Heart left ventricle (tissue), 16 donors: ENCODE data around the gene PLCB1. TPM values are rescaled to one million over a fixed set of nuclear protein-coding genes. Genes with fewer than 3 reads are reported as not detected.

Experiments used
- ATAC-seq, 4 donors: fragments of 200-7000 bp; cut with Tn5 transposase; one replicate each; pipeline ENCODE4 v1.9.1; 2020 to 2022; ENCODE audit warnings: moderate library complexity in 4 of 4, mild to moderate bottlenecking in 3 of 4, moderate number of reproducible peaks in 1 of 4
- DNase-seq, 5 donors: peaks; one replicate each; pipeline ENCODE4 v3.0.0-alpha.2; 2020
- H3K27ac ChIP-seq, 12 donors: fragments of 200-600 bp; sonication (generic) in 4 of 12; one replicate each; pipeline versions ENCODE4 v1.5.0 to v1.8.0; 2016 to 2022; ENCODE audit warnings: mild to moderate bottlenecking in 2 of 12
- H3K27me3 ChIP-seq, 9 donors: fragments of 200-600 bp; sonication (generic) in 2 of 9; one replicate each; pipeline versions ENCODE4 v1.5.1 to v1.8.0; 2016 to 2022; ENCODE audit warnings: mild to moderate bottlenecking in 3 of 9
- H3K36me3 ChIP-seq, 9 donors: fragments of 200-600 bp; sonication (generic) in 2 of 9; one replicate each; pipeline versions ENCODE4 v1.5.0 to v1.8.0; 2018 to 2022; ENCODE audit warnings: mild to moderate bottlenecking in 2 of 9
- H3K4me1 ChIP-seq, 12 donors: fragments of 200-600 bp; sonication (generic) in 4 of 12; one replicate each; pipeline versions ENCODE4 v1.5.0 to v1.8.0; 2016 to 2022; ENCODE audit warnings: mild to moderate bottlenecking in 3 of 12
- H3K4me3 ChIP-seq, 12 donors: fragments of 200-600 bp; sonication (generic) in 4 of 12; one replicate each; pipeline versions ENCODE4 v1.5.0 to v1.8.0; 2017 to 2022; ENCODE audit warnings: mild to moderate bottlenecking in 9 of 12, moderate library complexity in 4 of 12
- H3K9me3 ChIP-seq, 12 donors: fragments of 200-600 bp; sonication (generic) in 4 of 12; one replicate each; pipeline versions ENCODE4 v1.5.0 to v1.8.0; 2016 to 2022; ENCODE audit warnings: mild to moderate bottlenecking in 1 of 12
- CTCF ChIP-seq, 12 donors: fragments of 200-600 bp; sonication (generic) in 4 of 12; IDR thresholded peaks; one replicate each; pipeline versions ENCODE4 v1.5.0 to v1.8.0; 2018 to 2022; ENCODE audit warnings: antibody characterized with exemption in 12 of 12, mild to moderate bottlenecking in 5 of 12
- POLR2A ChIP-seq, 2 donors: fragments of 450-650 bp; IDR thresholded peaks; one replicate each; pipeline ENCODE4 v1.6.1; 2017; ENCODE audit warnings: antibody characterized with exemption in 2 of 2, mild to moderate bottlenecking in 2 of 2, moderate library complexity in 2 of 2
- WGBS, 4 donors: extraction: QIAGEN DNeasy Blood & Tissue Kit in 2 of 4; methylation state at CpG; one replicate each; pipeline versions ENCODE4 v1.1.5 to v1.1.7; 2013 to 2018; 5-methylcytosine and 5-hydroxymethylcytosine counted together
- intact Hi-C, 10 donors: fragments of 100-400 bp; cut with DNase I; formaldehyde crosslinking; loops; one replicate each; pipeline versions ENCODE4 v1.11.1 to v1.14.2; 2022
- polyA plus RNA-seq, 2 donors: library from polyadenylated mRNA; stranded (reverse); fragments of 200-250 nt; gene quantifications; one replicate each; pipeline ENCODE4 v1.2.3, GENCODE V29; 2013
- total RNA-seq, 9 donors: library from RNA; depleted of rRNA in 2 of 9; stranded (reverse); fragments of >200 nt in 2 of 9; fragmentation: NEBNext Ultra II Directional in 3 of 9; extraction: Animal tissue kit (Norgen Biotek cat#: 25700) in 3 of 9; gene quantifications; one replicate each; pipeline versions ENCODE4 v1.1.0 to v1.2.4, GENCODE V29; 2016 to 2023
- donor health status: ischemic (EF 13 %, LVEDD 7.1; RV severe dilation, severe dysfunction).
- donor health status: healthy with polysubstance abuse.
- donor health status: DM: no; HTN: yes; CAD: no.
- donor health status: DM: no; HTN: no; CAD: no.
- donor health status: ischemic (EF 25% LVEDD 6.9; RV normal size, moderate dysfunction).
- donor health status: ischemic (EF 25% LVEDD 5.7; RV mildly dilated, moderate dysfunction).
- donor health status: healthy.
- donor health status: DM: yes; HTN: yes; CAD: no.
- donor health status: ischemic (EF 35%, LVEDD 5.7; RV mildly dilated, moderate dysfunction).
- donor health status: nonischemic (EF 11% LVEDD 7.7; RV severe dilation, severe dysfunction).
- donor health status: DM: yes; HTN: yes; CAD: no.
- donor health status: PGD.
- donor health status: ischemic (EF 29% LVEDD 5.4; RV normal size, mild dysfunction).
- donor health status: nonischemic (EF 23%, LVEDD 6.1; RV moderate dilation, normal function).

PLCB1 gene
- total and polyA plus RNA-seq, 11 donors, result 2.5 to 12.1 (median 7.4) TPM

GRCh38 chr20:8735674-8736073, 603.6 kb downstream of the PLCB1 start:
- no peak overlapping the region for H3K4me3 ChIP-seq
- intact Hi-C loops, result no loop called here
- no peaks in the 10 kb centered on the region for H3K9me3 ChIP-seq
- H3K36me3 ChIP-seq, result peaks cover 0 to 9% (median 6%) of the 10 kb centered on the region in 9 donors
- H3K27ac ChIP-seq, result no peak overlapping the region
- no peak for TF ChIP-seq CTCF (IDR thresholded peaks at IDR 0.05)
- TF ChIP-seq POLR2A (IDR thresholded peaks at IDR 0.05), result no peak
- peaks cover 0 to 3% (median 0%) of the 10 kb centered on the region in 12 donors for H3K4me1 ChIP-seq
- DNase-seq (no peak), ATAC-seq (no peak)
- H3K27me3 ChIP-seq, result no peaks in the 10 kb centered on the region

GRCh38 chr20:8740265-8740664, 608.2 kb downstream of the PLCB1 start:
- Histone ChIP-seq H3K27me3 (no peaks in the 10 kb centered on the region), H3K4me1 (no peaks in the 10 kb centered on the region), H3K27ac (no peak overlapping the region), H3K36me3 (peaks cover 0 to 30% (median 13%) of the 10 kb centered on the region in 9 donors), H3K4me3 (no peak overlapping the region), H3K9me3 (no peaks in the 10 kb centered on the region)
- ATAC-seq (no peak), DNase-seq (no peak)
- TF ChIP-seq CTCF (IDR thresholded peaks at IDR 0.05) (no peak), POLR2A (IDR thresholded peaks at IDR 0.05) (no peak)
- WGBS, 4 donors, result 86 to 93% (median 89%) methylated on average over 4 of the region's 4 CpGs
- intact Hi-C loops, result no loop called here

- Histone ChIP-seq H3K27me3 (no peaks in the 10 kb centered on the region), H3K36me3 (peaks cover 0 to 33% (median 11%) of the 10 kb centered on the region in 9 donors), H3K27ac (no peak overlapping the region), H3K4me3 (no peak overlapping the region), H3K4me1 (peaks cover 0 to 4% (median 0%) of the 10 kb centered on the region in 12 donors), H3K9me3 (no peaks in the 10 kb centered on the region)
- WGBS, 4 donors, result 86 to 89% (median 88%) methylated on average over 3 of the region's 3 CpGs
- no peak for DNase-seq
- TF ChIP-seq CTCF (IDR thresholded peaks at IDR 0.05), result no peak
- TF ChIP-seq POLR2A (IDR thresholded peaks at IDR 0.05), result no peak
- no peak for ATAC-seq
- intact Hi-C loops, result no loop called here
These were observed 612.3 kb downstream of the PLCB1 start for GRCh38 chr20:8744228-8744844.

- TF ChIP-seq POLR2A (IDR thresholded peaks at IDR 0.05) (no peak), CTCF (IDR thresholded peaks at IDR 0.05) (no peak)
- Histone ChIP-seq H3K36me3 (peaks cover 0 to 8% (median 0%) of the 10 kb centered on the region in 9 donors), H3K9me3 (no peaks in the 10 kb centered on the region), H3K27me3 (no peaks in the 10 kb centered on the region), H3K4me1 (peaks cover 0 to 7% (median 0%) of the 10 kb centered on the region in 12 donors), H3K4me3 (no peak overlapping the region), H3K27ac (no peak overlapping the region)
- intact Hi-C loops, result no loop called here
- 61 to 71% (median 68%) methylated on average over 8 of the region's 8 CpGs for WGBS, 4 donors
- no peak for ATAC-seq
- no peak for DNase-seq
These were observed 617.0 kb downstream of the PLCB1 start for GRCh38 chr20:8749101-8749500.
